ENCODE measurements around the gene RIC1. TPM values are rescaled to one million over a fixed set of nuclear protein-coding genes. Genes with fewer than 3 reads are reported as not detected.
"Not testable (repeated sequence)": the region's sequence is repeated elsewhere in the genome, so short reads cannot be mapped to it uniquely, and the experiment has no call there.

The RIC1 gene
- total RNA-seq, 6 donors from 2014 or later: 21.5 to 62.9 (median 31.0) TPM

GRCh38 chr9:5767968-5768932 lies 139.3 kb downstream of the RIC1 start:
- Histone ChIP-seq H3K27ac (no peak overlapping the region), H3K27me3 (no peaks in the 10 kb centered on the region), H3K4me1 (no peaks in the 10 kb centered on the region), H3K4me3 (no peak overlapping the region), H3K36me3 (peaks cover 24 to 97% (median 46%) of the 10 kb centered on the region in 4 donors), H3K9me3 (no peaks in the 10 kb centered on the region)
- TF ChIP-seq CTCF (IDR thresholded peaks at IDR 0.05) (no peak), EP300 (IDR thresholded peaks at IDR 0.05) (no peak), POLR2A (IDR thresholded peaks at IDR 0.05) (no peak), POLR2AphosphoS5 (IDR thresholded peaks at IDR 0.05) (no peak)
- no peak for ATAC-seq (ENCODE audit: low FRiP score in 2 of 2)
- no peak for DNase-seq
- 86 to 92% methylated on average over 5 of the region's 5 CpGs for WGBS, 2 donors

- ATAC-seq (ENCODE audit: low FRiP score in 2 of 2) (no peak), DNase-seq (no peak)
- no peaks in the 10 kb centered on the region for H3K4me1 ChIP-seq
- no peak overlapping the region for H3K27ac ChIP-seq
- TF ChIP-seq CTCF (IDR thresholded peaks at IDR 0.05) (no peak), POLR2AphosphoS5 (IDR thresholded peaks at IDR 0.05) (no peak), POLR2A (IDR thresholded peaks at IDR 0.05) (no peak), EP300 (IDR thresholded peaks at IDR 0.05) (no peak)
- H3K9me3 ChIP-seq: peaks cover 0 to 2% (median under 1%) of the 10 kb centered on the region in 4 donors
- no peak overlapping the region for H3K4me3 ChIP-seq
- peaks cover 12 to 92% (median 32%) of the 10 kb centered on the region in 4 donors for H3K36me3 ChIP-seq
- WGBS, 2 donors: 88% methylated on average over 3 of the region's 3 CpGs
- H3K27me3 ChIP-seq: no peaks in the 10 kb centered on the region
Observed at GRCh38 chr9:5773324-5773999, 144.6 kb downstream of the RIC1 start.

DNA sequence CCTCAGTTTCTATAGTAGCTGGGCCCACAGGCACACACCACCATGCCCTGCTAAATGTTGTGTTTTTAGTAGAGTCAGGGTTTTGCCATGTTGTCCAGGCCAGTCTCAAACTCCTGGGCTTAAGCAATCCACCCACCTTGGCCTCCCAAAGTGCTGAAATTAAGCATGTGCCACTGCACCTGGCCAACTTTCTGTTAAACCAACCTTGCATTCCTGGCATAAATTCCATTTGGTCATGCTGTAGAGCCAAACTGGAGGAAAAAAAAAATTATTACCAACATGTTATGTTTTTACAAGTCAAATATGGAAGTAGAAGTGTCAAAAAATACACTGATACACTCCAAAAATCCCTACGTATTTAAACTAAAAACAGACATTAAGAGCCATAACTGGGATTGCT lies 149.9 kb downstream of the RIC1 start:
- peaks cover 5 to 9% (median 6%) of the 10 kb centered on the region in 4 donors for H3K9me3 ChIP-seq
- H3K4me1 ChIP-seq: peaks cover 0 to 1% (median 0%) of the 10 kb centered on the region in 4 donors
- TF ChIP-seq POLR2AphosphoS5 (IDR thresholded peaks at IDR 0.05): no peak
- no peak for TF ChIP-seq EP300 (IDR thresholded peaks at IDR 0.05)
- TF ChIP-seq CTCF (IDR thresholded peaks at IDR 0.05): no peak
- TF ChIP-seq POLR2A (IDR thresholded peaks at IDR 0.05): no peak
- H3K4me3 ChIP-seq: no peak overlapping the region
- DNase-seq: no peak
- no peak overlapping the region for H3K27ac ChIP-seq
- ATAC-seq (ENCODE audit: low FRiP score in 2 of 2): no peak
- no peaks in the 10 kb centered on the region for H3K27me3 ChIP-seq
- WGBS, 2 donors: 93% methylated on average over 1 of the region's 1 CpG
- H3K36me3 ChIP-seq: peaks cover 14 to 73% (median 34%) of the 10 kb centered on the region in 4 donors

GRCh38 chr9:5779705-5780218 lies 150.9 kb downstream of the RIC1 start:
- H3K4me3 ChIP-seq; H3K9me3 ChIP-seq; H3K27me3 ChIP-seq; DNase-seq; H3K27ac ChIP-seq; ATAC-seq (ENCODE audit: low FRiP score in 2 of 2); H3K4me1 ChIP-seq: not testable (repeated sequence)
- 94 to 98% methylated on average over 3 to 4 of the region's 4 CpGs for WGBS, 2 donors
- peaks cover 10 to 63% (median 26%) of the 10 kb centered on the region in 4 donors for H3K36me3 ChIP-seq

DNA sequence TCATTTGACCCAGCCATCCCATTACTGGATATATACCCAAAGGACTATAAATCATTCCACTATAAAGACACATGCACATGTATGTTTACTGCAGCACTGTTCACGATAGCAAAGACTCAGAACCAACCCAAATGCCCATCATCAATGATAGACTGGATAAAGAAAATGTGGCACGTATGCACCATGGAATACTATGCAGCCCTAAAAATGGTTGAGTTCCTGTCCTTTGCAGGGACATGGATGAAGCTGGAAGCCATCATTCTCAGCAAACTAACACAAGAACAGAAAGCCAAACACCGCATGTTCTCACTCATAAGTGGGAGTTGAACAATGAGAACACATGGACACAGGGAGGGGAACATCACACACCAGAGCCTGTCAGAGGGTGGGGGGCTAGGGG lies 154.5 kb downstream of the RIC1 start:
- peaks cover 0 to 24% (median 9%) of the 10 kb centered on the region in 4 donors for H3K4me1 ChIP-seq
- H3K36me3 ChIP-seq: peaks cover 5 to 50% (median 24%) of the 10 kb centered on the region in 4 donors
- ATAC-seq (ENCODE audit: low FRiP score in 2 of 2): not testable (repeated sequence)

More for the DNA sequence above, 154.5 kb downstream of the RIC1 start:
- not testable (repeated sequence) for H3K27ac ChIP-seq, H3K4me3 ChIP-seq, DNase-seq, H3K9me3 ChIP-seq, H3K27me3 ChIP-seq
- 98% methylated on average over 3 of the region's 3 CpGs for WGBS, 2 donors

Measured in upper lobe of left lung (tissue), 6 donors.